HuH-7 (cell line): Measurements from ENCODE around the gene DLK2.
A peak's percentile ranks its signal among the peaks of the same experiment; 100 is the strongest.
"Not testable (repeated sequence)": the region's sequence is repeated elsewhere in the genome, so short reads cannot be mapped to it uniquely, and the experiment has no call there.

Experiments used
- DNase-seq: peaks from one replicate; pipeline ENCODE4 v3.0.0; 2011; ENCODE audit warnings: low spot score

Gene DLK2, protein sequence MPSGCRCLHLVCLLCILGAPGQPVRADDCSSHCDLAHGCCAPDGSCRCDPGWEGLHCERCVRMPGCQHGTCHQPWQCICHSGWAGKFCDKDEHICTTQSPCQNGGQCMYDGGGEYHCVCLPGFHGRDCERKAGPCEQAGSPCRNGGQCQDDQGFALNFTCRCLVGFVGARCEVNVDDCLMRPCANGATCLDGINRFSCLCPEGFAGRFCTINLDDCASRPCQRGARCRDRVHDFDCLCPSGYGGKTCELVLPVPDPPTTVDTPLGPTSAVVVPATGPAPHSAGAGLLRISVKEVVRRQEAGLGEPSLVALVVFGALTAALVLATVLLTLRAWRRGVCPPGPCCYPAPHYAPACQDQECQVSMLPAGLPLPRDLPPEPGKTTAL

DNA sequence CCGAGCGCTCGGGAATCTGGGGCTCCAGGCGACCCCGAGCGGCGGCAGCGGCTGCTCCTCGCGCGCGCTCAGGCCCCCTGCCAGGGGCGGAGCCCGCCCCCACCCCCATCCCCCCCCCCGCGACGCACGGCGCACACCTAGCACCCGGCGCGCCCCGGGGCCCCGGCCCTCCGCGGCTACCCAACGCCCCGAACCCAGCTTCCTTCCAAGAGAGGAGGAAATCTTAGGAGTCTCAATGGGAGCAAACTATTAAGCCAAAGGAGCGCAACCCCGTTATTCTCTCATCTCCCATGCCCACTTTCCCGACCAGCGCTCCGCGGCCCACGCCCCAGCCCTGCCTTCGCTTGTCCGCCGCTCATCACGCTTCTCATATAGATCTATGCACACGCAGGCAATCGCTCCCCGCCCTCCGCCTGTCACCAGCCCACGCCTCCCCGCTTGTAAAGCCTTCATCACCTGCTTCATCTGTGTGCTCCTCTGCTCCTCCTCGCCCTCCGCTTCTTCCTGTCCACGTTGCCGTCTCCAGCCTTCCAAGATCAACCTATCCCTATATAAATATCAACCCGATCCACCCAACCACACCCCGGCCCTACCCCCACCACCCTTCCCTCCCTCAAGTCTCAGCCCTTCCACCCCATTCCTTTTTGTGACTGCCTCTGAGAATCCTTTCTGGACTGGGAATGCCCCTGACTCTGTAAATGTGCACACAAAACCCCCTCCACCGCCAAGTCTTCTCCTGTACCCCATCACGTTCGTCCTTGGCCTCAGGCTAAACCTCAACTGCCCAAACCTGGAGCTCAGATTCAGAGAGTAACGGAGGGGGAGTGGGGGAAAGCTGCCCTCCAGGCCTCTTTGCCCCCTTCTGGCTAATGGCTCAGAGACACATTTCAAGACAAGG is at the start of gene DLK2:
Gene DLK2 (minus strand): TSS at position 18 of the 898 bp plus-strand sequence. CDS start 723 bp downstream, outside the sequence.
- peak; percentile 57 for DNase-seq

DNA sequence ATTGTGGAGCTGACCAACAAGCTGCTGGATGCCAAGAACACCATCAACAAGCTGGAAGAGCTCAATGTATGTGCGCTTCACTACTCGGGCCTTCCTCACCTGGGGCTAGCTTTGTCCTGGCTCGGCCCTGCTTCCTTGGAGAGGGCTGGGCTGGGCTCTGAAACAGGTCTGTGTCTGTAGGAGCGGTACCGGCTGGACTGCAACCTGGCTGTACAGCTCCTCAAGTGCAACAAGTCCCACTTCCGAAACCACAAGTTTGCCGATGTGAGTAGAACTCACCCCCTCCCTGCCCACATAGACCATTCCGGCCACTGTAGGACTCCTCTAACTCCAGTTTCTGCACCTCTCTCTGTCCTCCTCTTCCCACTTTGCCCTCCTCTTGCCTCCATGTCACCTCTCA is 48.1 kb upstream of the DLK2 start:
- no peak for DNase-seq

DNA sequence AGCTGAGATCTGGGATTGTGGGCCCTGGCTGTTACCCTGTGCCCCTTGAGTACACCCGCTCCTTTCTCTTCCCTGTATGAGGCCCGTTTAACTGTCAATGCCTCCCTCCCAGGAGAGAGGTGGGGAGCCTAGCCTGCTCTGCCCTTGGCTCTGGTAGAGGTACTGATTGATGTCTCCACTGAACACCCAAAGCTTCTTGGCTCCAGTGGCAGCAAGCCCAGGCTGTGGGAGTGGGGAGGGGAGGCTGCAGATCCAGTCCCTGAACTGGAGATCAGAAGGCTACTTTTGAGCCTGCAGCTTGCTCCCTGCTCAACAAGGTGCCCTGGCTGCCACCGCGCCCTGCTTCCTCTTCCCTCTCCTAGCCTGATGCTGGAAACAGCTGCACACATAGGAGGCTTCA is 47.3 kb upstream of the DLK2 start:
- DNase-seq: no peak

DNA sequence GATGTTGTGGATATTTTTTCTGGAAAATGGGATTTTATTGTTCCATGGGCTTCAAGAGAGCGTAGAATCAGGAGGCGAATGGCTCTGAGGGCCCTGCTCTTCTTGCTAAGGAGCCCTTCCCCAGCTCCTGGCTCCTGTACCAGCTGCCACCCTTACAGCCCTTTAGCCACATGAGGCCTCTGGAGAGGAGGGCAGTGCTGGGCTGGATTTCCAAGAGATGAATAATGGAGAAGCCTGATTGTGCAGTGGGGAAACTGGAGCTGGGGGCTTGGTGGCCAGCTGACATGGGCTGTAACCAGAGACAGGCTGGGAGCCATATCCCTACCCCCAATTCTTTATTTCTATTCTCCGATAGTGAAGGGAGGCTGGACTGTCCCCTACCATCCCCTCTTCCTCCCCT is 45.6 kb upstream of the DLK2 start:
- no peak for DNase-seq

DNA sequence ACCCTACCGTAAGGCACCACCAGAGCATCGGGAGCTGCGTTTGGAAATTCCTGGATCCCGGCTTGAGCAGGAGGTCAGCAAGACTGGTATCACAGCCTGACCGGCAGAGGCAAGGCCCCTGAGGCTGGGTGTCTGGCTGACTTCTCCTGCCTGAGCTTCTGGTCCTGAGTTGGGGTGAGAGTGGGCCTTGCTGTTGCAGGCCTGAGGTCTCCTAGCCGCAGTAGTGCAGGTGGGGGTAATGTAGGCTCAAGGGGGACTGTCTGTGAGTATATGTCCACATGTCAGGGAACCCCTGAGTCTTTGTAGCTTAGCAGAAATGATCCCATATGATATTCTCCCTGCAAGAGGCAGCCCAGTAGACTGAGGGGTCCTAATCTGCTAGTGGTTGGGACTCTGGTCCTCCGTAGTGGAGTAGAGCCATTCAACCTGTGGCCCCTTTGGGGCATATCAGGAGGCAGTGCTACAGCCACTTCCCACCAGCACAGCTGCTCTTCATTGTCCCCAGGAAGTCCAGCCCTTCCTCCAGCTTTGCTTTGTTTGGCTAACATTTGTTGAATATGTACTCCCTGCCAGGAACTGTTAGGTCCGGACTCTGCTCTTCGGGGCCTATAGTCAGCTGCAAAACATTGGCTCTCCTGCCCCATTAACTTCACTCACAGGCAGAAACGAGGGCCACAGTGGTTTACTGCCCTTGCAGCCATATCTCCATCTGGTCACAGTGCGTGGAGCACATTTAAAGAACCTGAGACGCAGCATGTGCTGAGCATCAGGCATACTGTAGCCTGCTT is 43.9 kb upstream of the DLK2 start:
- no peak for DNase-seq

DNA sequence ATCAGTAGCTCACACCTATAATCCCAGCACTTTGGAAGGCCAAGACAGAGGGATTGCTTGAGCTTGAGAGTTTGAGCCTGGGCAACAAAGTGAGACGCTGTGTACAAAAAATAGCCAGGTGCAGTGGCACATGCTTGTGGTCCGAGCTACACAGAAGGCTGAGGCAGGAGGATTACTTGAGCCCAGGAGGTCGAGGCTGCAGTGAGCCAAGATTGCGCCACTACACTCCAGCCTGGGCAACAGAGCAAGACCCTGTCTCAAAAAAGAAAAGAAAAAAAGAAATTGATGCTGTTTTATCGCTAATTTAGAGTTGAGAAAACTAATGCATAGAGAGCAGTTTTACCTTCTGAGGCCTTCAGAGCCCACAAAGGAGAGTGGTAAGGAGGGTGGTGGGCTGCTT is 42.9 kb upstream of the DLK2 start:
- DNase-seq: not testable (repeated sequence)

DNA sequence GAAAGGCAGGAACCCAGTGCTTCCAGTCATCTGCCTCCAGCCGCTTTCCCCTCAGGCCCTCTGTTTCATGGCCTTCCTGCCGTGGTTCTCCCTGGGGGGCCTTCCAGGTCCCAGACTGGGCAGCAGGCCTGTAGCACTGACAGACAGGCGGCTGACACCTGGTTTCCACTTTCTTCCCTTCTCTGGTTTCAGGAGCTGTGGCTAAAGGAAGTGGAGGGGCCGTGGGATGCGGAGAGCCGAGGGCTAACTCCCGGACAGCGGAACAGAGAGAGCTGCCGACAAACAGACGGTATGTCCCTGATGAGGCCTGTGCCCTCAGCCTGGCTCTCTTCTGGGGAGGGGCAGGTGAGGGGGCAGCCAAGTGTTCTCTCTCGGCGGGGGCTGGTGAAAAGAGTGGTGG is 42.3 kb upstream of the DLK2 start:
- no peak for DNase-seq

DNA sequence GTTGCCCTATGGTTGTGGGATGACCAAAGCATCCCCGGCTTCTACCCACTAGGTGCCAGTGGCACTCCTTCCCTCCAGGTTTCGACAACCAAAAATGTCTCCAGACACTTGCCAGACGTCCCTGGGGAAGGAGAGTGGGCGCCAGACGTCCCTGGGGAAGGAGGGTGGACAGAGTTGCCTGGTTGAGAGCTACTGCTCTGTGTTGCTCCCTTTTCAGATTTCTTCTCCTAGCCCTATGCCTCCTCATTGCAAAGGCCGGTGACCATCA is 41.7 kb upstream of the DLK2 start:
- DNase-seq: no peak

DNA sequence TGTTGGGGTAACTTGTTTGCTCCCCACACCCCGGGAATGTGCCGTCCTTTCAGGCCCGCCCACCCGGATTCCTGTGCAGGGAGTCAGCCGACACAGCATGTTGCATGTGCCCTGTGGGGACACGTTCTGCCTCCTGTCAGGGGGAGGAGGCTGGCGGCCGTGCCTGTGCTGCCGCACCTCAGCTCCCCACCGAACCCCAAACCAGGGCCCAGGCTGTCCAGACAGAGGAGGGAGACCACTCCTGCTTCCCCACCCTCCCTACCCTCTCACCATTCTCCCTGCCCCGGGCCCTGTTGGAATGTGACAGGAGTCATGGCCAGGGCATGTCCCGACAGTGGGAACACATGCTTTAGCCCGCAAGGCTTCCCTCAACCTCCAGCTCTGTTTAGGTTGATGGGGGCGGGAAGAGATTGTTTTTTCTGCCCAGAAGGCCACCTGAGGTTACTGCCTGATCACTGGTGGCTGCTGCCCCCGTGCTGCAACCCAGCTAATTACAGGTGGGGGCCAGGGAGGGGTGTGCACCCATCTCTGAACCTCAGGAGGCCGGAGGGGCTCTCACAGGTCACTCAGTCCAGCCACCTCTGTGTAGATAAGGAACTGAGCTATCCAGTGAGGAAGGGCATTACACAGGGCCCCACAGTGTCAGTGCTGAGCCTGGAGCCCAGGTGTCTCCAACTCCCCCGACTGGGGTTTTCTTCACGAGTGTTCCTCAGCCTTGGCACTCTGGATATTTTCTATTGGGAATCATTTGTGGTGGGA is 41.2 kb upstream of the DLK2 start:
- DNase-seq: peak; percentile 61

DNA sequence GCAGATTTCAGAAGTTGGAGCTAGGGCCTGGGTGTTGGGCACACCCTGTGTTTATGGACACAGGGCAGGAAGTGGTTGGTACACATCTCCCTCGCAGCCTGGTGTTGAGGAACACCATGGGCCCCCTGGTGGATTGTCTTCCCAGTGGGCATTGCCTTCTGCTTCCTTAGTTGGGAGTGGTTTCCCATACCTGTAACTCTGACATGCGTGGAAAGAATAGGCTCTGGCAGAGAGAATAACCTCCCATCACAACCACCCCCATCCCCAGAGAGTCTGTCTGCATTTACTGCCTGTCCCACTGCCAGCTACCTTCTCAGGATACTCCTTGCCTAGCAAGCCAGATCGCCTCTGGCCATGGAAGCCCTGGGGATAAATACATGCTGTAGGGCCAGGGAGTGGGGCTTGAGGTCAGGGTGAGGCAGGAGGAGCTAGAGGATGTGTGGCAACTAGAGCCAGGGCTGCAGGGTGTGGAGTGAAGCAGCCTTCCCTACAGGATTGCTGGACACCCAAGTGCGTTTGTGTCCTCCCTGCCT is 40.1 kb upstream of the DLK2 start:
- DNase-seq: no peak

DNA sequence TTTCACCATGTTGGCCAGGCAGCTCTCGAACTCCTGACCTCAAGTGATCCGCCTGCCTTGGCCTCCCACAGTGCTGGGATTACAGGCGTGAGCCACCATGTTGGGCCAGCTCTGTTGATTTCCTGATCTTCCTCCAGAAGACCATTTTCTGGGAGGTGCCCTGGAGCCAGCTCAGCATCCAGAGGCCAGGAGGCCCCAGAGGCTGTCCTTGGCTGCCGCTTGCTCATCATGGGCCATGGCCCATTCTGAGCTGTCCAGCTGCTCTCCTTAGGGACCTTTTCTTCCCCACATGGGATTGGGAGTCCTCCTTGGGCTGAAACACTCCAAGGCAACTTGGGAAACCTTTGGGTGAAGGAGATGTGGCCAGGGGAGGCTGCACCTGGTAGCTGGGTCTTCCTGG is 39.4 kb upstream of the DLK2 start:
- no peak for DNase-seq

DNA sequence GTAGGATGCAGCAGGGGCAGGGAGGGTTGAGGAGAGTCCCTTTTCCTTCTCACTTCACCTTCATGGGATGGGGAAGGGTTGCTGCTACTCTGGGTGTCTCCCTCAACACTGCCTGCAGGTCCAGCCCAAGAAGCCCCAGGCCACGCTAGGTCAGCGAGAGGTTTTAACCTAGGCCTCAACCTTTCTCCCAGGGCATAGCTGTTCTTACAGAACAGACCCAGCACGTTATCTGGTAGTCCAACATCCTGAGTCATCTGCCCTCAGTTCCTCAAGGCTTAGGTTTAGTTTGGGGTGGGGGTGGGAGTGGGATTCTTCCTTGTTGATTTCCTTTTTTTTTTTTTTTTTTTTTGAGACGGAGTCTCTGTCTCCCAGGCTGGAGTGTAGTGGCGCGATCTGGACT is 39.0 kb upstream of the DLK2 start:
- DNase-seq: no peak

DNA sequence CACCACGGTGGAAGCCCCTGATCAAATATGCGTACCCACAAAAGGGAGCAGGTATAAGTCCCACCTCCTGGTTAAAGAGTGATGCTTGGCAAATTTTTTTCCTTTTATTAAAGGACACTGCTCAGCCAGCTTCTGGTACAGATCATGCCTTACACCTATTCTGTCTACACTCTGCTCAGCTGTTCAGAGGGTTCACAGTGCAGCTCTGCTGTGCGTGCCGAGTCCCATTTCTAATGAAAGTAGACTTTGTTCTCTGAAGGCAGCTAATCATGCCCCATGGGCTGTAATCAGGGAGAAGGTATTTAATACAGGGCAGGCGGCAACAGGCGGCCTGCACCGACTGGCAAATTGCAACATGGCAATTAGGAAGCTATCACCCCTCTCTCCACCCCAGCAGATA is 38.5 kb upstream of the DLK2 start:
- DNase-seq: no peak

DNA sequence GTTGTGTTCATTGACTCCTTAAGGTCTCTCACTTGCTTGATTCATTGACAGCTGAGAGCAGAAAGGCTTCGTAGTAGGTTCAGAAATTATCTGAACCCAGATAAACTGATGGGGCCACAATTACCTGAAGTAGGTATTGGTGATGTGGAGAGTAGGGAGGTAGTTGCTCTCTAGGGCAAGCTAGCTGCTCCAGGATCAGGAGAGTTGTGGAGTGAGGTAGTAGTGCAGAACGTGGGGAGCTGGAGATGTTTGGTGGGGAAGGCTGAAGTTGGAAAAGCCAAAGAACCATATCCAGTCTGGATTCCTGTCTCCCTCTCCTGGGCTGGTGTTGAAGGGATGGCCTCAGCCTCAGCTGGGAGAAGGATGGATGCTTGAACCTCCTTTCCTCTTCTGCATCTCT is 37.9 kb upstream of the DLK2 start:
- no peak for DNase-seq

DNA sequence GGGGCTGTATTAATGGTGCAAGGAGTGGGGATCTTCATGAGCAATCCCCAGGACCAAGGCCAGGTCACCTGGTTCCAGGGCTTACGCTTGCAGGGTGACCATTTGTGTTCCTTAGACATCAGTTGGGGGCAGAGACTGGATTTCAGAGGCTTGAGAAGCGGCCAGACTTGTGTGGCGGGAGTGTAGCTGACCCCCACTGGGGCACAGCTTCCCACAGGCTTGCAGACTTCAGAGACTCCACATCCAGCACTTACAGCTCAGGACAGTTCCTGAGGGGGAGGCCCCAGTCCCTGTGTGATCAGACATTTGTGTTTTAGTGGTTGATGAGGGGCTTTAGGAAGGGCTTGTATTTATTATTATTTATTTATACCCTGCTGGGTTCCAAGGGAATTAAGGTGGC is 37.3 kb upstream of the DLK2 start:
- DNase-seq: no peak

DNA sequence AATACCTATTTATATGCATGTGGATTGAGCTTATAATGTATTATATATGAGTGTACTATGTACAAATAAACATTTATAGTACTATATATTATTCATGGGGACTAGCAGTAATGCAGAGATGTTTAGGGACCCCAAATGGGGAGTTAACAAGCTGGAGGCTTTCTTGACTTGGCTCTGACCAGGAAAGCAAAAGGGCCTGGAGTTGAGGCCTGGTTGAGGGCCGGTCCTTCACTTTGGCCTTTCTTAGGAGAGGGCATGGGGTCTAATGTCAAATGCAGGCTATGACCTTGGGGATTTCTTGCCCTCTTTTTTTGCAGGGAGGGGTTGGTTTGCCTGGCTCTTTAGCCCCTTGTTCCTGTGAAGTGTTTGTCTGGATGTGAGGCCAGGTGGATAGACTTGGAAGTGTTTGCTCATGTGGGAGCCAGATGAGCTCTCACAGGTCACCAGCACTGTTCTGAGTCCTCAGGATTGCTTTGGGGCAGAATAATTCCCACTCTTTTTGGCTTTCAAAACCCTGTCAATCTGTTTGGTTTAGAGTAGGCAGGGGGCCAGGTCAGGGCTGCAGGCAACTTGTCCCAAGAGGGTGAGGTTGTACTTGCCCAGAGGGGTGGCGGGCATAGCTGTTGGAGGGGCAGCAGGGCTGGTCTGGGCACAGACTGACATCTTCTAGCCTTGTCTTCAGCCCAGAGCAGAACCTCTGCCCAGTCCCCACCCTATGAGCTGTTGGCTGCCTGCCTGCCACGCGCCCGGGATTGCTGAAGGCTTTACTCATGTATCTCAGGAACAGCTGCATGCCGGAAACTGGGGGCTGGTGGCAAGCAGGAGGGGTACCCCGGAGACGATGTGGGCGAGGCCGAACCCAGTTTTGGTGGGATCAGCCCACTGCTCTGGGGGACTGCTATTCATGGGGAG is 36.7 kb upstream of the DLK2 start:
- DNase-seq: no peak

DNA sequence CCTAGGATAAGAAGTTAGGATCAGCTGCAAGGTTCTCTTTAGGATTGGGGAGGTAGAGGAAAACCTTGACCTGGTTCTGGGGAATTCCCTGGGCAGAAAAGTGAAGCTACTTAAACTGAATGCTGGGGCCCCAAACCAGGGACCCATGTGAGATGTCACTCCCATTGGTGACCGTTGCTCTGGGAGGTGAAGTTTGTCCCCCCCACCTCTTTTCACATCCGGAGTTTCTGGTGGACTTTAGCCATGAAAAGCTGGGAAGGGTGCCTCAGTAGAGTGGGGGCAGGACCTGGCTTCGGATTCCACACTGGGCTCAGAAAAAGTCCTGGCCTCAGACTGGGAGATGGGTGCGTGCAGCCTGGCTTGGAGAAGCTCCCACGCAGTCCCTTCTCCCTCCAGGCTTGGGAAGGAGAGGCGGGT is 35.2 kb upstream of the DLK2 start:
- no peak for DNase-seq

DNA sequence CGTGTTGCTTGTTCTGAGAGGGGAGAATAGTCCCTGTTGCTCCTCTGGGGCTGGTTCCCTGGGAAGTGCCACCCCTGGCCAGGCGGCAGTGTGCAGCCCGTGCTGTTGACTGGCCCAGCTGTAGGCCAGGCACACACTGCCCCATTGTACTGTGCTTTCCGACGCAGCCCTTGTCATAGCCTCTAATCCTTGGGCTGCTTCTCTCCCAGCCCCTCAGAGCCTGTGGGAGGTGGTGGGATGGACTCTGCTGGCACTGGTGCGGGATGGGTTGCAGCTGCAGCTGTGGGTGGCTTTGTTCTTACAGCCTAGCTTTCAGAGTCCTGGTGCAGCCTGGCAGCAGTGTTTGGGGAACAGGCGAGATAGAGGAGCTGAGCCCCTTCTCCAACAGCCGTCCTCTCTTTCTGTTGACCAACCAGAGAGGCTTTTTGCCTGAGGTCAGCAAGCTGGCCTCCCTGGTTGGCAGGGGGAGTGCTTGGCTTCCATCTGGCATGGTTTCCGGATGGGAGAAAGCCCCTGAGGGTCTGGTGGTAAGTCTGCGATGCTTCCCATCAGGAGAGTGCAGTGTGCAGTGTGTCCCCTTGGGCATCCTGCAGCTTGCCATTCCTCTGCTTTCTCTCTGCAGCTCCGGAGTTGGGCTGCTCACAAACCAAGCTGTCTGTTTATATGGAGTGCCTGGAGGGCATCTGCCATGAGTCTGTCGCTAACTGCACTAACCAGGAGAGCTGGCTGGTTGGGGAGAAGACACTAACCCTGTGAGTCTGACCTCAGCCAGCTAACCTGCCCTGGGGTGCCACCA is 34.1 kb upstream of the DLK2 start:
- no peak for DNase-seq

DNA sequence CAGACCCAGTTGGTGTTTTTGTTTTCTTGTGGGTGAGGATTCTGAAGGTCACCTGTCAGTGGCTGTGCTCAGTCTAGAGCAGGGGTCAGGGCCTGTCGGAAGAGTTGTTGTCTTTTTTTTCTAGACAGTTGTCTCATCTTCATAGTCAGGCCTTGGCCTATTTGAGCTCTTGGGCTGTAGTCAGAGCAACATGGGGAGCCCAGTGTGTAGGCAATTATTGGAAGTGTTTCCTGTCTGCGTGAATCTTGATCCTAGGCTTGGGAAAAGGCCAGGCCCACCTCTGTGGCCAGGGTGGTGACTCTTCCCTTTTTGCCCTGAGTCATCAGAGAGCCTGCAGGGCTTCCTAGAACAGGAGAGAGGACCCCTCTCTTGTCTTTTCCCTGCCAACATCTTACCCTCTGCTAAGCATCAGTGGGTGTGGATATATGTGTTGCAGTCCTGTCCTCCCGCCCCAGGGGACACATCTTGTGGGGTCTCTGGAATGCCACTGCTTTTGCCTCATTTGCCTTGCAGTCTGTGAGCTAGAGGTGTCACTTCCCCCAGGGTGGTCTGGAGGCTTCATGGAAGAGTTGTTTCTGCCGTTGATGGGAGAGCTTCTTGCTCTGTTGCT is 33.4 kb upstream of the DLK2 start:
- no peak for DNase-seq
